Measurements from ENCODE around the gene RELB.

The RELB gene

DNA sequence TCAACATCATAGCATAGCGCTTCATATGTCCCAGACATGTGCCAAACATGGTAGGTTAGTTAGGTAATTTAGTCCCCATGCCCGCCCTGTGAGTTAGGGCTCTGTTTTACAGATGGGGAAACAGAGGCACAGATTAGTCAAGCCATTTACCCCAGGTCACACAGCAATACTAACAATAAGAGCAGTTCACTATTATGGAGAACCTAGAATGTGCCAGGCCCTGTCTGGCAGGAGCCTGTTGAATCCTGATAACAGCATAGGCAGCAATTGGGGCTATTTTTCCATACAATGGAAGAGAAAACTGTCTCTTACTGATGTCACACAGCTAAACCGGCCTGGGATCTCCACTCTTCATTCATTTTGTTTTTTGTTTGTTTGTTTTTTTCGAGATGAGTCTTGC is 85.2 kb downstream of the RELB start:
- H3K4me3 ChIP-seq (ENCODE audit: low read length) = no peak overlapping the region
- TF ChIP-seq, protein P1, sequence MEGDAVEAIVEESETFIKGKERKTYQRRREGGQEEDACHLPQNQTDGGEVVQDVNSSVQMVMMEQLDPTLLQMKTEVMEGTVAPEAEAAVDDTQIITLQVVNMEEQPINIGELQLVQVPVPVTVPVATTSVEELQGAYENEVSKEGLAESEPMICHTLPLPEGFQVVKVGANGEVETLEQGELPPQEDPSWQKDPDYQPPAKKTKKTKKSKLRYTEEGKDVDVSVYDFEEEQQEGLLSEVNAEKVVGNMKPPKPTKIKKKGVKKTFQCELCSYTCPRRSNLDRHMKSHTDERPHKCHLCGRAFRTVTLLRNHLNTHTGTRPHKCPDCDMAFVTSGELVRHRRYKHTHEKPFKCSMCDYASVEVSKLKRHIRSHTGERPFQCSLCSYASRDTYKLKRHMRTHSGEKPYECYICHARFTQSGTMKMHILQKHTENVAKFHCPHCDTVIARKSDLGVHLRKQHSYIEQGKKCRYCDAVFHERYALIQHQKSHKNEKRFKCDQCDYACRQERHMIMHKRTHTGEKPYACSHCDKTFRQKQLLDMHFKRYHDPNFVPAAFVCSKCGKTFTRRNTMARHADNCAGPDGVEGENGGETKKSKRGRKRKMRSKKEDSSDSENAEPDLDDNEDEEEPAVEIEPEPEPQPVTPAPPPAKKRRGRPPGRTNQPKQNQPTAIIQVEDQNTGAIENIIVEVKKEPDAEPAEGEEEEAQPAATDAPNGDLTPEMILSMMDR (conservative IDR thresholded peaks at IDR 0.05; ENCODE audit: low read length) = no peak
- no peak for DNase-seq (ENCODE audit: low read depth)

GRCh38 chr19:45087531-45087930 is 86.3 kb downstream of the RELB start:
- H3K4me3 ChIP-seq (ENCODE audit: low read length) = no peak overlapping the region
- no peak for DNase-seq (ENCODE audit: low read depth)
- TF ChIP-seq, protein P1 (conservative IDR thresholded peaks at IDR 0.05; ENCODE audit: low read length) = no peak
